ENCODE results near the gene ZFPM1.

ZFPM1 gene

GRCh38 chr16:88418869-88419268 is 34.2 kb upstream of the ZFPM1 start:
- no peak for DNase-seq

- no peak for DNase-seq
Observed at GRCh38 chr16:88419790-88420189, 33.3 kb upstream of the ZFPM1 start.

- DNase-seq, result no peak
Observed at GRCh38 chr16:88420496-88420895, 32.6 kb upstream of the ZFPM1 start.

GRCh38 chr16:88421301-88421700 is 31.8 kb upstream of the ZFPM1 start:
- DNase-seq, result no peak

- no peak for DNase-seq
Observed at GRCh38 chr16:88421871-88422433, 31.1 kb upstream of the ZFPM1 start.

- no peak for DNase-seq
Observed at GRCh38 chr16:88422733-88423447, 30.2 kb upstream of the ZFPM1 start.

- no peak for DNase-seq
Observed at GRCh38 chr16:88423448-88423850, 29.6 kb upstream of the ZFPM1 start.

GRCh38 chr16:88424587-88425235 is 28.4 kb upstream of the ZFPM1 start:
- no peak for DNase-seq

GRCh38 chr16:88426018-88426417 is 27.1 kb upstream of the ZFPM1 start:
- no peak for DNase-seq

GRCh38 chr16:88427376-88427775 is 25.7 kb upstream of the ZFPM1 start:
- DNase-seq, result no peak

GRCh38 chr16:88428156-88428555 is 24.9 kb upstream of the ZFPM1 start:
- DNase-seq, result no peak

GRCh38 chr16:88428616-88429386 is 24.3 kb upstream of the ZFPM1 start:
- no peak for DNase-seq

GRCh38 chr16:88429387-88430184 is 23.5 kb upstream of the ZFPM1 start:
- DNase-seq, result no peak

GRCh38 chr16:88430185-88430523 is 22.9 kb upstream of the ZFPM1 start:
- no peak for DNase-seq

- no peak for DNase-seq
Observed at GRCh38 chr16:88430524-88431446, 22.3 kb upstream of the ZFPM1 start.

- DNase-seq, result no peak
Observed at GRCh38 chr16:88431651-88432050, 21.4 kb upstream of the ZFPM1 start.

- no peak for DNase-seq
Observed at GRCh38 chr16:88432174-88432573, 20.9 kb upstream of the ZFPM1 start.

GRCh38 chr16:88432753-88433152 is 20.3 kb upstream of the ZFPM1 start:
- DNase-seq, result no peak

GRCh38 chr16:88433632-88434352 is 19.3 kb upstream of the ZFPM1 start:
- DNase-seq, result no peak

GRCh38 chr16:88434353-88434690 is 18.8 kb upstream of the ZFPM1 start:
- DNase-seq, result no peak

GRCh38 chr16:88434746-88435145 is 18.3 kb upstream of the ZFPM1 start:
- DNase-seq, result no peak

Data from SHP77 (cell line).